ENCODE measurements around the gene MSI2.
A peak's percentile ranks its signal among the peaks of the same experiment; 100 is the strongest.

Gene MSI2

DNA sequence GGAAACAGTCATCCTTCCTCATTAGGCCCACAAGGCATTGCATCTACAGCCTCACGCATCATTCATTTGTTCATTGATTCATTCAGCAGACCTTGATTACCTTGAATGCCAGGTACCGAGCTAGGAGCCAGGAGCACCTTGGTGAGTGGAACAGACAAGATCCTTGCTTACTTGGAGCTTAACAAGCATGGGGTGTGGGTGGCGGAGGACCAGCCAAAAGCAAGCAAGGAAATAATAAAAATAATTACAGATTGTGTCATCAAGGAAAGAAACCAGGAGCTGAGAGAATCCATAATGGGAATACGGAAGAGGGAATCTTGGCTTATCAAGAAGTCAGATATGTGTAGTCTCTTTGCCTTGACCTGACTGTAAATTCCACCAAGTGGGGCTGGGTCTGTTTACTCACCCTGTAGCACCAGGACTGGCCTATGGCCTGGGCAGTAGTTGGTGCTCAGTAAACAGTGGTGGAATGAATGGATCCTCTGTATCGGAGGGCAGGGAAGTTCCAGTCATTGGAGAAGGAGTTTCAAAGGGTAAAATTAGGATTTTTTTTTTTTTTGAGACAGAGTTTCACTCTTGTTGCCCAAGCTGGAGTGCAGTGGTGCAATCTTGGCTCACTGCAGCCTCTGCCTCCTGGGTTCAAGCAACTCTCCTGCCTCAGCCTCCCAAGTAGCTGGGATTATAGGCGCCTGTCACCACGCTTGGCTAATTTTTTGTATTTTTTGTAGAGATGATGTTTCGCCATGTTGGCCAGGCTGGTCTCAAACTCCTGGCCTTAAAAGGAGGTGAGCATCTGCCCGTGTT, 157.7 kb downstream of the MSI2 start:
- ChIA-PET POLR2A (no interaction called here), CTCF (no interaction called here)
- DNase-seq (ENCODE audit: extremely low spot score) = no peak
- TF ChIP-seq FOXK2 (IDR thresholded peaks at IDR 0.05) = no peak

DNA sequence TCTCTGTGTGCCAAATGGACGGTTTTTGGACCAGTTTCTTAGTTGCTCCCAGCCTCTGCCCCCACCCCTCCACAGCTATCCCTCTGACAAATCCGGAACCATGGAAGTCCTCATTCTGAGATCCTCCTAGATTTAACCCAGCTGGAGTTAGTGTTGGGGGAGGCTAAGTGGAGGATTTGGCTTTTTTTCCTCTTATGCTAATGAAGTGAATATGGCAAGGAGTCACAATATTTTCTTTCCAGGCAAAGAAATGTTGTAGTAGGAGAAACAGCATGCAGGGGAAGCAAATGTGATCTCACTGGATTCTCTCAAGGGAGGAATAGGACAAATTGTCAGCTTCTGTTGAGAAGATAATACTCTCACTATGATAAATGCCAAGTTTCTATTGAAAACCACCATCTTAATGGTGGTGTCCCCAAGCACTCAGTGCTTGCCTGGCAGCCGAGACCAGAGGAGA, 159.5 kb downstream of the MSI2 start:
- ChIA-PET POLR2A (no interaction called here), CTCF (no interaction called here)
- no peak for DNase-seq (ENCODE audit: extremely low spot score)
- TF ChIP-seq, protein P1, sequence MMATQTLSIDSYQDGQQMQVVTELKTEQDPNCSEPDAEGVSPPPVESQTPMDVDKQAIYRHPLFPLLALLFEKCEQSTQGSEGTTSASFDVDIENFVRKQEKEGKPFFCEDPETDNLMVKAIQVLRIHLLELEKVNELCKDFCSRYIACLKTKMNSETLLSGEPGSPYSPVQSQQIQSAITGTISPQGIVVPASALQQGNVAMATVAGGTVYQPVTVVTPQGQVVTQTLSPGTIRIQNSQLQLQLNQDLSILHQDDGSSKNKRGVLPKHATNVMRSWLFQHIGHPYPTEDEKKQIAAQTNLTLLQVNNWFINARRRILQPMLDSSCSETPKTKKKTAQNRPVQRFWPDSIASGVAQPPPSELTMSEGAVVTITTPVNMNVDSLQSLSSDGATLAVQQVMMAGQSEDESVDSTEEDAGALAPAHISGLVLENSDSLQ (IDR thresholded peaks at IDR 0.05) = no peak
- TF ChIP-seq TARDBP (IDR thresholded peaks at IDR 0.05) = no peak
- no peak for TF ChIP-seq FOXA1 (IDR thresholded peaks at IDR 0.05)
- TF ChIP-seq FOXK2 (IDR thresholded peaks at IDR 0.05) = no peak
- no peak for TF ChIP-seq SUZ12 (IDR thresholded peaks at IDR 0.05)
- no peak for TF ChIP-seq CTBP1 (IDR thresholded peaks at IDR 0.05; ENCODE audit: borderline replicate concordance)
- TF ChIP-seq ZNF384 (IDR thresholded peaks at IDR 0.05) = no peak
- no peak for TF ChIP-seq ARNT (IDR thresholded peaks at IDR 0.05)
- no peak for TF ChIP-seq L3MBTL2 (conservative IDR thresholded peaks at IDR 0.05)
- no peak for TF ChIP-seq LEF1 (IDR thresholded peaks at IDR 0.05; ENCODE audit: borderline replicate concordance)
- TF ChIP-seq HDGF (IDR thresholded peaks at IDR 0.05; ENCODE audit: borderline replicate concordance) = no peak
- TF ChIP-seq FOXM1 (IDR thresholded peaks at IDR 0.05; ENCODE audit: borderline replicate concordance) = no peak
- no peak for TF ChIP-seq NFRKB (IDR thresholded peaks at IDR 0.05)
- TF ChIP-seq SP1 (IDR thresholded peaks at IDR 0.05) = no peak

DNA sequence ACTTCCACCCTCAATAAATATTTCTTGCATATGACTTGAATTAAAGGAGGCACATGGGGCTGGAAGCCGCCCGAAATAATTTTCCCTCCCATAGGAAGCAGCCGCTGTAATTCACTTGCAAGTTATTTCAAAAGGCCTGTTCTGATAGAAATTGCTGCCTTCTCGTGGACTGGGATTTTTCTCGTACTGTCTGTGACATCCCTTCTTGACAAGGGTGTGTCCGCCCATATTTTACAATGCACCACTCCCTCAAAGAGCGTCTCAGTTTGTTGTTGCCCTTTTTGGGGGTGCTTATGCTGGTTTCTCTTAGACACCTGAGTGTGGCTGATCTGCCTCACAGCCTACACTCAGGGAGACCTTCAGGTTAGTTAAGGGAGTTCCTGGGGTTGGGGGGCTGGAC, 160.0 kb downstream of the MSI2 start:
- POLR2A ChIA-PET = no interaction called here
- TF ChIP-seq L3MBTL2 (conservative IDR thresholded peaks at IDR 0.05) (no peak), NFRKB (IDR thresholded peaks at IDR 0.05) (no peak), TARDBP (IDR thresholded peaks at IDR 0.05) (no peak), LEF1 (IDR thresholded peaks at IDR 0.05; ENCODE audit: borderline replicate concordance) (no peak), HDGF (IDR thresholded peaks at IDR 0.05; ENCODE audit: borderline replicate concordance) (no peak), ELF4 (IDR thresholded peaks at IDR 0.05) (no peak), FOXA1 (IDR thresholded peaks at IDR 0.05) (no peak), FOXK2 (IDR thresholded peaks at IDR 0.05) (no peak)
- TF ChIP-seq, protein P1 (IDR thresholded peaks at IDR 0.05) = no peak
- CTCF ChIA-PET = no interaction called here
- no peak for DNase-seq (ENCODE audit: extremely low spot score)

DNA sequence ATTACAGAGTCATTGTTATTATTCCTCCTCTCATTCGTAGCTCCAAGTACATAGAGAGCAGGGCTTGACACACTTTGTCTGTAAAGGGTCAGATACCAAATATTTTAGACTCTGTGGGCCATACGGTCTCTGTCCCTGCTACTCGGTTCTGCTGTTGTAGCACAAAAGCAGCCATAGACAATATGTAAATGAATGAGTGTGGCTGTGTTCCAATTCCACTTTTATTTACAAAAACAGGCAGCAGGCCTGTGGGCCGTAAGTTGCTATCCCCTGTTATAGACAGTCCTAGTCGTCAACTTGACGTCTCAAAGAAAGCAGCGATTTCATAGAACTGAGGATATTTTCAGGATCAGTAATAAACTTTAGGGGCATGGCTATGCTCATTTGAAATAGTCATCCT, 161.6 kb downstream of the MSI2 start:
- no peak for DNase-seq (ENCODE audit: extremely low spot score)
- CTCF ChIA-PET = interaction anchor here (0.6 to 0.9 kb wide), 2 partner anchors 175 to 179 kb away, joined by 4 to 8 read pairs; no protein-coding TSS in a partner anchor
- TF ChIP-seq TARDBP (IDR thresholded peaks at IDR 0.05) = no peak
- no peak for TF ChIP-seq ELF4 (IDR thresholded peaks at IDR 0.05)
- TF ChIP-seq CTBP1 (IDR thresholded peaks at IDR 0.05; ENCODE audit: borderline replicate concordance) = no peak
- POLR2A ChIA-PET = no interaction called here

DNA sequence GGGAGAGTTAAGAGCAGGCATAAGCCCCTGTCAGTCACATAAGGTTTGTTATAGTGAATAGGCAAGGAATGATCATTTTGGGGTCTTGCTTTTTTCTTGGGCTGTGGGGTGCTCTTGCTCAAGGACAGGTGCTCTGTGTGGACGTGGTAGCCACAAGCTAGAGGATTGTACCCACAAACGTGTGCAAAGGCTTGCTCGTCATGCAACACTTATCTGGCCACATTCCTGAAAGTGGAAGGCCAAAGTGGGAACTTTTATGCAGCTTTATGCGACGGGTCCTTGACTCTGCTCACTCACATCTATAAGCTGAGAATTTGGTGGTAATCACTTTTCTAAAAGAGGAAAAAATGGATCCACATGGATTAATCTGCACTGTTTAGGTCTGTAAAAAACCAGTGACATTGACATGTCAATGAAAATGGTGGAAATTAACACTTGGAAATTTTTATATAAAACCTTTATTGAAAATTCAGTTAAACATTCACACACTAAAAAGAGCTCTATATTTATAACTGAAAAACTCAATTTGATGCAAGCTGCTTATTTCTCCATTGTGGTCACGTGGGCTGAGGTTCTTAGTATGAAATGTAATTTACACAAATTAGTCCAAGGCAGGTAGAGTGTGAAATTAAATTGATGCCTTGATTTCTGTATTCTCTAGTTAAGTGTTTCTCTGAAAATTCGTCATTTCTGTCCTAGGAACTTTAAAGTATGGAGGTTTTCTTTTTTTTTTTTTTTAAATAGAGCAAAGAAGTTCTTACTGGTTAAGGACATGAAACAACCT, 162.3 kb downstream of the MSI2 start:
- DNase-seq (ENCODE audit: extremely low spot score) = no peak
- TF ChIP-seq ELF4 (IDR thresholded peaks at IDR 0.05) (no peak), SP1 (IDR thresholded peaks at IDR 0.05) (no peak), BHLHE40 (IDR thresholded peaks at IDR 0.05; ENCODE audit: borderline replicate concordance) (no peak), NFRKB (IDR thresholded peaks at IDR 0.05) (no peak), HDGF (IDR thresholded peaks at IDR 0.05; ENCODE audit: borderline replicate concordance) (no peak), L3MBTL2 (conservative IDR thresholded peaks at IDR 0.05) (no peak), FOXK2 (IDR thresholded peaks at IDR 0.05) (no peak), LEF1 (IDR thresholded peaks at IDR 0.05; ENCODE audit: borderline replicate concordance) (no peak), FOXM1 (IDR thresholded peaks at IDR 0.05; ENCODE audit: borderline replicate concordance) (no peak), ARNT (IDR thresholded peaks at IDR 0.05) (no peak), FOXA1 (IDR thresholded peaks at IDR 0.05) (no peak), TARDBP (IDR thresholded peaks at IDR 0.05) (no peak)
- TF ChIP-seq, protein P1 (IDR thresholded peaks at IDR 0.05) = no peak
- ChIA-PET CTCF (interaction anchor here (0.6 to 0.9 kb wide), 3 partner anchors 103 to 178 kb away, joined by 3 to 8 read pairs (median 4); no protein-coding TSS in a partner anchor), POLR2A (no interaction called here)

DNA sequence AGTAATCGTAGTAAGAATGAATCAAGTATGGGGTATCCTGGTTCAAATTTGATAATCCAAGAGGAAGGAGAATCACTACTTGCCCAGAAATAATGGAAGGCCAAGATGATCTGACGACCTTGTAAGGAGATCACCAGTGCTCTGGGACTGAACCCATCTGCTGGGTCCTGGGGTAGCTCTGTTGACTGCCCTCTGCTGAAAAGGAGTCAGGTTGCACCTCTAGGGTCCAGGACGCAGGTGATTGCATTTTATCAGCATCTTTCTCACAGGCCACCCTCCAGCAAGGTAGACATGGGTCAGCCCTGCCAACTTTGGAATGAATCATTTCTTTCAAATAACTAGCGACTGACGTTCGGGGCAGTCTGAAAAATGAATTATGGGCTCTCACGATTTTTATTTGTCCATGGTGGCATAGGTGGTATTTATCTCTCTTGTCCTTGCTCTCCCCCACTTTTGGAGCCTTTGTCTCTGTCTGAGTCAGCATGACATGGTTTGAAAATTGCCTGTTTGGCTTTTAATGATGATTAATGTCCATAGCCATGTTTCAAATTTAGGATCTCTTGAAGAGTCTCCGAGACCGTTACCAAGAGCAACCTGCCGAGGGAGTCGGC, 163.7 kb downstream of the MSI2 start:
- no peak for DNase-seq (ENCODE audit: extremely low spot score)
- ChIA-PET POLR2A (no interaction called here), CTCF (interaction anchor here (0.6 kb wide), 2 partner anchors 105 to 856 kb away, joined by 3 to 4 read pairs; no protein-coding TSS in a partner anchor)
- TF ChIP-seq ELF4 (IDR thresholded peaks at IDR 0.05) (no peak), HDGF (IDR thresholded peaks at IDR 0.05; ENCODE audit: borderline replicate concordance) (no peak)
- TF ChIP-seq, protein P1 (IDR thresholded peaks at IDR 0.05) = 0 out of 2 replicates have a peak, but pooled peaks have one; percentile 12

Data from HEK293T (cell line).